AG10803 (cell line): ENCODE data around the gene RCC1.
"Not testable (repeated sequence)": the region's sequence is repeated elsewhere in the genome, so short reads cannot be mapped to it uniquely, and the experiment has no call there.

Experiments
- DNase-seq: peaks from one replicate; pipeline ENCODE4 v3.0.0; 2010; ENCODE audit warnings: low read depth
- H3K4me3 ChIP-seq: 2 replicates; pipeline ENCODE4 v1.5.1; 2011; ENCODE audit warnings: mild to moderate bottlenecking, low read length, control low read depth
- TF ChIP-seq, protein P1 (sequence below): conservative IDR thresholded peaks from 2 replicates; pipeline ENCODE4 v1.5.1; 2011; ENCODE audit warnings: mild to moderate bottlenecking, low read length, control low read depth, inconsistent platforms

Gene RCC1, protein sequence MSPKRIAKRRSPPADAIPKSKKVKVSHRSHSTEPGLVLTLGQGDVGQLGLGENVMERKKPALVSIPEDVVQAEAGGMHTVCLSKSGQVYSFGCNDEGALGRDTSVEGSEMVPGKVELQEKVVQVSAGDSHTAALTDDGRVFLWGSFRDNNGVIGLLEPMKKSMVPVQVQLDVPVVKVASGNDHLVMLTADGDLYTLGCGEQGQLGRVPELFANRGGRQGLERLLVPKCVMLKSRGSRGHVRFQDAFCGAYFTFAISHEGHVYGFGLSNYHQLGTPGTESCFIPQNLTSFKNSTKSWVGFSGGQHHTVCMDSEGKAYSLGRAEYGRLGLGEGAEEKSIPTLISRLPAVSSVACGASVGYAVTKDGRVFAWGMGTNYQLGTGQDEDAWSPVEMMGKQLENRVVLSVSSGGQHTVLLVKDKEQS

DNA sequence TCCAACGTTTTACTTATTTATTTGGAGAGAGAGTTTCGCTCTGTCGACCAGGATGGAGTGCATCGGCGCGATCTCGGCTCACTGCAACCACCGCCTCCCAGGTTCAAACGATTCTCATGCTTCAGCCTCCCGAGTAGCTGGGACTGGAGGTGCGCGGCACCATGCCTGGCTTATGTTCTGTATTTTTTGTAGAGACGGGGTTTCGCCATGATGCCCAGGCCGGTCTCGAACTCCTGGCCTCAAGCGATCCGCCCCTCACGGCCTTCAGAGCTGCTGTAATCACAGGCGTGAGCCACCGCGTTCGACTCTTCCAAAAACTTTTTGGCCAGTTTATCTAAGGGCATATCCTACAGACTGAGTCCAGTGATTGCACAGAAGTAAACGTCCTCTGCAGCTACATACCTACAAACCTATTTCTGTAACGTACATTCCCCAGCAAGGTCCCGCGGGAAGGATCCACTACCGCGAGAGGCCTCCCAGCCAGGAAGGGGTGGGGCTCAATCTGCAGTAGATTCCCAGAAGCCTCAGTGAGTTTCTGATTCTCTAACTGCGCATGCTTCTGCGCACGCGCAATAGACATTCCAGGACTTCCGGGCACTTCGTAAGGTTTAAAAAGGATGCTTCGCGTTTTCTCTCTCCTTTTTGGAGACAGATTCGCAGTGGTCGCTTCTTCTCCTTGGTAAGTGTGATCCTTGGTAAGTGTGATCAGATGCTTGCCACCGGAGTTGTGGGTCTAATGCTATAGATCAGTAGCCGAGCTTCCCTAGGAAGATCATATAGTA lies at the start of gene RCC1:
Gene RCC1, plus strand, starts transcription at position 638 of the 782 bp plus-strand sequence. CDS start 23,824 bp downstream, outside the sequence.
- H3K4me3 ChIP-seq = peak within 1 kb of the TSS; percentile 95
- DNase-seq = peak; percentile 99
- TF ChIP-seq, protein P1, sequence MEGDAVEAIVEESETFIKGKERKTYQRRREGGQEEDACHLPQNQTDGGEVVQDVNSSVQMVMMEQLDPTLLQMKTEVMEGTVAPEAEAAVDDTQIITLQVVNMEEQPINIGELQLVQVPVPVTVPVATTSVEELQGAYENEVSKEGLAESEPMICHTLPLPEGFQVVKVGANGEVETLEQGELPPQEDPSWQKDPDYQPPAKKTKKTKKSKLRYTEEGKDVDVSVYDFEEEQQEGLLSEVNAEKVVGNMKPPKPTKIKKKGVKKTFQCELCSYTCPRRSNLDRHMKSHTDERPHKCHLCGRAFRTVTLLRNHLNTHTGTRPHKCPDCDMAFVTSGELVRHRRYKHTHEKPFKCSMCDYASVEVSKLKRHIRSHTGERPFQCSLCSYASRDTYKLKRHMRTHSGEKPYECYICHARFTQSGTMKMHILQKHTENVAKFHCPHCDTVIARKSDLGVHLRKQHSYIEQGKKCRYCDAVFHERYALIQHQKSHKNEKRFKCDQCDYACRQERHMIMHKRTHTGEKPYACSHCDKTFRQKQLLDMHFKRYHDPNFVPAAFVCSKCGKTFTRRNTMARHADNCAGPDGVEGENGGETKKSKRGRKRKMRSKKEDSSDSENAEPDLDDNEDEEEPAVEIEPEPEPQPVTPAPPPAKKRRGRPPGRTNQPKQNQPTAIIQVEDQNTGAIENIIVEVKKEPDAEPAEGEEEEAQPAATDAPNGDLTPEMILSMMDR = no peak

DNA sequence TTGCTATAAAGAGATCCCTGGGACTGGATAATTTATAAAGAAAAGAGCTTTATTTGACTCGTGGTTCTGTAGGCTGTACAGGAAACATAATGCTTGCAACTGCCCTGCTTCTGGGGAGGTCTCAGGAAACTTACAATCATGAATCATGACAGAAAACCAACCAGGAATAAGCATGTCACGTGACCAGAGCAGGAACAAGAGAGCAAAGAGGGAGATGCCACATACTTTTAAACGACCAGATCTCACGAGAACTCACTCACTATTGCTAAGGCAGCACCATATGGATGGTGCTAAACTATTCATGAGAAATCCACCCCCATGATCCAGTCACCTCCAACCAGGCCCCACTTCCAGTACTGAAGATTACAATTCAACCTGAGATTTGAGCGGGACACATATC lies 49.8 kb upstream of the RCC1 start:
- DNase-seq = peak; percentile 65
- TF ChIP-seq, protein P1 = no peak
- no peak overlapping the region for H3K4me3 ChIP-seq

DNA sequence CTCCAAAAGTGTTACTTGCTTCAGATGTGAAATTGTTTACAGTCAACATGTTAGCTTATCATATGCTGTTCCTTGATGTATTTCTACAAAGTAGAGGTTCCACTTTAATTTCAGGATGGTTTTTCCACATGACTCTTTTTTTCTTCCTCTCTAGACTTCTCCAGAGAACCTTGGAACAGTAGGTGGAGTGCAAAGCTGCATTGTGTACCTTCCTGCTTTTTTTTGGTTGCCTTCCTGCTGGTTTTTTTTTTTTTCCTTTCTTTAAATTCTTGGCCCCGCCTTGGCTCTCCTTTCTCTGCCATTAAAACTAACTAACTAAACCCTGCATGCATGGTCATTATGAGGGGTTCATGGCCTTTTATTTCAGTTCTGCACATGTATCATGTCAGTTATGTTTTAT lies 48.2 kb upstream of the RCC1 start:
- DNase-seq = no peak

DNA sequence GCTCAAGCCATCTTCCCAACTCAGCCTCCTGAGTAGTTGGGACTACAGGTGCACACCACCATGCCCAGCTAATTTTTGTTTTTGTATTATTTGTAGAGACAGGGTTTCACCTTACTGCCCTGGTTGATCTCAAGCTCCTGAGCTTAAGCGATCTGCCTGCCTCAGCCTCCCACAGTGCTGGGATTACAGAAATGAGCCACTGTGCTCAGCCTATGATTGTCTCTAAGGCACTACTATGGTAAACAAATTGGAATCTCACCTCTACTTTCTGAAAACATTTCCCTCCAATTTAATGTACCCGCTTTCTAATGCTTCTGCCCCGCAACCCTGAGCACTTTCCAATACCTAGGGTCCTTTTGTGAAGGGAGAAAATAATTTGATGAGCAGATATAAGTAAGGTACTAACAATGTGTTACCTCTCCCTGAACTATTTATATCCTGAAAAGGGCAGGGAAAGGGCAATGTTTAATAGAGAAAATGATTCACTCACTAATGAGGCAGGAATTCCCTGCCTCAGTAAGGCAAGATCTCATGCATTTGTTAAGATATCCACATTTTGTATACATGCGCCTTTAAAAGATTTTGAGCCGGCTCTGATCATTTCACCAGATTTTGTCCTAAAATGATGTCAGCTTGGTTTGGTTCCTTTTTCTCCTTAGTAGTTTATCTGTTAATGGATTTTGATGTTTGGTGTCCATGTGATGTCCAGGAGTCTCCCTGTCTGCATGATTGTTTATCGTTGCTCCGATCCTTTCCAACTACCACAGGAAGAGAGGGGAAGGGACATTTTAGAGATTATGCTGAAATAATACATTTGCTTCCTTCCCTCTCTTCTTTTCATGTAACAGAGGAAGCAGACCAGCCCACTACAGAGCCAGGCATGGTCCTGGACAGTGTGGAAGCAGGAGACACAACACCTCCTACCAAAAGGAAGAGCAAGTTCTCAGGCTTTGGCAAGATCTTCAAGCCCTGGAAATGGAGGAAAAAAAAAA lies 47.3 kb upstream of the RCC1 start:
- H3K4me3 ChIP-seq = no peak overlapping the region
- TF ChIP-seq, protein P1 = no peak
- DNase-seq = no peak

More for the DNA sequence above, 48.2 kb upstream of the RCC1 start:
- TF ChIP-seq, protein P1 = no peak
- H3K4me3 ChIP-seq = no peak overlapping the region

DNA sequence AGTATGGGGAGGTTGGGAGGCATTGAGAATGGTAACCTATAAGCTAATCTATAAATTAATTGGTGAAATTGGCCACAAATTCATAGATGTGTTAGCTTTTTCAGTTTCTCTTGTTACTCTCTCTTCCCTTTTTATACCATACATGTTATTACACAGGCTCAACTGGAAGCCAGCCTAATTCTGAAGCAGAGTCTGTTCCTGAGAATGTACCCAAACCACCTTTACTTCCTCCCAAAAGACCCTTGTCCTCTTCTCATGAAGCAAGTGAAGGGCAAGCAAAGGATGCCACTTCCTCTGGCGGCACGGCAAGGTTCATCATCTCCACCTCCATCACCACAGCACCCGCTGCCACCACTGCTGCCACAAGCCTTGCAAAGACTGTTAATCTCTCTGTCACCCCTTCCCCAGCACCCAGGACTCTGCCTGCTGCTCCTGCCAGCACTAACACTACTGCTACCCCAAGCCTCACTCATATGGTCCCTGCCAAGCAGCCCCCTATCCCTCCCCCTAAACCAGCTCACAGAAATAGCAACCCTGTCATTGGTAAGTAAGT lies 39.5 kb upstream of the RCC1 start:
- no peak for DNase-seq
- TF ChIP-seq, protein P1 = no peak
- no peak overlapping the region for H3K4me3 ChIP-seq

DNA sequence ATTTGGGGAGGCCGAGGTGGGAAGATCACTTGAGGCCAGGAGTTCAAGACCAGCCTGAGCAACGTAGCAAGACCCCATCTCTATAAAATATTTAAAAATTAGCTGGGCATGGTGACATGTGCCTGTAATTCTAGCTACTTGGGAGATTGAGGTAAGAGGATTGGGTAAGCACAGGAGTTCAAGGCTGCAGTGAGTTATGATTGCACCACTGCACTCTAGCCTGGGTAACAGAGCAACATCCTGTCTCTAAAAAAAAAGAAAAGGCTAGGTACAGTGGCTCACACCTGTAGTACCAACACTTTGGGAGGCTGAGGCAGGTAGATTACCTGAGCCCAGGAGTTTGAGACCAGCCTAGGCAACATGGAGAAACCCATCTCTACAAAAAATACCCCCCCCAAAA lies 35.7 kb upstream of the RCC1 start:
- H3K4me3 ChIP-seq = no peak overlapping the region
- DNase-seq = no peak
- TF ChIP-seq, protein P1 = no peak

DNA sequence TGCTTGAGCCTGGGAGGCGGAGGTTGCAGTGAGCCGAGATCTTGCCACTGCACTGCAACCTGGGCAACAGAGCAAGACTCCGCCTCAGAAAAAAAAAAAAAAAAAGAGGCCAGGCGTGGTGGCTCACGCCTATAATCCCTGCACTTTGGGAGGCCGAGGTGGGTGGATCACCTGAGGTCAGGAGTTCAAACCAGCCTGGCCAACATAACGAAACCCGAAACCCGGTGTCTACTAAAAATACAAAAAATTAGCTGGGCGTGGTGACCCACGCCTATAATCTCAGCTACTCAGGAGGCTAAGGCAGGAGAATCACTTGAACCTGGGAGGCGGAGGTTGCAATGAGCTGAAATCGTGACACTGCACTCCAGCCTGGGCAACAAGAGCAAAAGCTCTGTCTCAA lies 26.3 kb upstream of the RCC1 start:
- DNase-seq, H3K4me3 ChIP-seq: not testable (repeated sequence)
